GM18861 (cell line): ENCODE results near the gene DTHD1.

Source experiments
- ATAC-seq: cut with Tn5 transposase; IDR thresholded peaks from one replicate; pipeline ENCODE4 v1.9.1; 2021; ENCODE audit not compliant: unreplicated experiment

The DTHD1 gene

DNA sequence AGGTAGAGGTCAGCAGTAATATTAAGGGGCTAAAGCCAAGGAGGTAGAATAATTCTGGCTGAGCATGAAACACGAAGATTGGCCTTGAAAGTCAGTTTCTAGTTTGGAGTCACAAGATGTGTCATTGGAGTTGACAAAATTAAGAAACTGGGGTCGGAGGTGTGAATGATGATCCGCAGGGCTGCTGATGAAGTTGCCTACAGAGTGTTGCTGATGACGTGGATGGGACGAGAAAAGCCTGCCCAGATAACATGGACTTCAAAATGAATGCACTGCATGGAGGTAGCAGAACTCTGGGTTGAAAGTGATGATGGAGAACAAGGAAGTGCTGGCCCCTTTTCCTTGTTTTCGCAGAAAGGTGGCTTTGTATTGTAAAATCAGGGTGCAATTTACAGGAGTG, 60.5 kb downstream of the DTHD1 start:
- ATAC-seq = no peak

GRCh38 chr4:36343501-36344175, 62.2 kb downstream of the DTHD1 start:
- ATAC-seq = no peak

DNA sequence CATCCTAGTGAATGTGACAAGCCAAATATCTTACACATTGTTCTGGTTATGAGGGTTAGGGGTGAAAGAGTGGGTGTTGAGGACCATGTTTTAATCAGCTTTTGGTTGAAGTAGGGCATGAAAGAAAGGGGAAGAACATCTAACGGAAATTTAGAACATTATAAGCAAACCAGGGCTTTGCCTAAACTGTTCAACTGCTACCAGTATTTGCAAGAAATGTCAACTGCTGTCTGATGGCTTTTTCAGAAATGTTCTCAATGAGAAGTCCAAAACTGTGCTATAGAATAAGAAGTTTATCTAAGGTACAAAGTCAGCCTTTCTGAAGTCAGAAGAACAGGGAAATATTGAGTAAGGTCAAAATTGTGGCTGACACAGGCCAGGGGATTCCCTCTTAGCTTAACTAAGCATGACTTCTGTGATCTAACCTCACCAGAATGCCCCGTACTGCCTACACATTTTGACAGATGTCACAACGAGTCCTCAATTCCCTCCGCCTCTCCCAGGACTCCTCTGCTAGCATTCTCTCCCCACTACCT, 67.1 kb downstream of the DTHD1 start:
- ATAC-seq = peak; percentile 86

DNA sequence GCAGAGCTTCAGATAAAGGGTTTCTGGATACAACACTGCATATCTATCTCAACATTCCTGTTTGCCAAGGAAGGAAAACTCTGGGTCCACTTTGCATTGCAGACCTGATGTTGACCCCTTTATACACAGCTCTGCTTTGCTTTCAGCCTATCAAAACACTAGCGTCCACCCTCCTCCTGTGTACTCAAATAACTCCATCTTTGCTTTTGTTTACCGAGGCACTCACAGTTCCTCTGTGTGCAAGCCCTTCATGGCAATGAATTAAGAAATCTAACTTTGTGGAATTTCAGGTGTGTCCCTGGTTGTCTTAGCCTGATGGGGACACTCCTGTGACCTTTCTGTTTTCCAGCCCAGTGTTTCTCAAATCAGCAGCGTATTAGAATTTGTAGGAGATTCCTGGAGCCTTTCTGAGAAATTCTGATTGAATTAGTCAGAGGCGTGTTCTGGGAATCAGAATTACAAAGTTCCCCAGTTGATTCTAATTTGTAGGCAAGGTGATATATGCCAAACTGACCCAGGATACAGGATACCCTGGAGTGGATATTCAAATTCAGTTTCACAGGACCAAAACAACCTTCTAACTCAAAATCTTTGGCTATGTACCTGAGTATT, 68.6 kb downstream of the DTHD1 start:
- ATAC-seq = no peak

DNA sequence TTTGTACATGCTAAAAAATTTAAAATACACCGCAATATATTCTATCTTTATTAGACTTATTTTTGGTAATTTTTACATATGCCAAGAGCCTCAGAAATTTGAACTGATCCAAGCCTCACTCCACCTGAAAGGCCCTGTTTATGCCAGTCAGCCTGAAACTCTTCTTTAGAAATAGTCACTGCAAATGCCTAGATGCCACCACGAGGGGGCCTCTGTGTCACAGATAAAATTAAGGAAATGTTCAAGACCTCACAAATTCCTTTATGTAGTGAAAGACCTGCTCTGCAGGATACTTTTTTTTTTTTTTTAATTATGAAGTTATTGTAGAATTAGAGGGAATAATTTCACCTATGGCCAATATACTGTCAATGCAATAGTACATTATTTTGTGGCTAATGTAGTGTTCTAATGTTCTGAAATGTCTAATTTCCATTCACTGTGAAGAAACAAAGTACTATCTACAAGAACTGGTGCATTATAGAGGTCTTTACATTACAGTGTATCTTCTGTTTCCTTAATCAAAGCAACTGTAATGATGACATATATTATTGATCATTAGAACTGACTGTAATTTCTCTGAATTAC, 69.8 kb downstream of the DTHD1 start:
- no peak for ATAC-seq

DNA sequence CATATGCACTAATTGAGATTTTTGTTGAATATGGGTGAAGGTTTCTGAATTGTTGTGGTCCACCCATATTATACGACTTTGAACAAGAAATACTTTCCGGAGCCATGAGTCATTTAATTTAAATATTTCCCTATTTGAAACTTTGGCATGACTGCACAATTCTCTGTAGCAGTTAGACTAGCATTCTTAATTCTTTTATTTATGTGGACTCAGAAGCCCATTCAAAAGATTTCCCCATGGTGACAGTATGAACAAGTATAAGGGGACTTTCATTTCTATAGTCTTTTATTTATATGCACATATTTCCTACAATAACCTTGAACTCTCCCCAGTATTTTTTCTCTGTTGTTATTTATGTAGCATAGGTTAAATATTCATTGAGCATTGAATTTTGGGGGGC, 72.6 kb downstream of the DTHD1 start:
- ATAC-seq = no peak

- ATAC-seq = no peak
Observed at GRCh38 chr4:36358173-36358572, 76.8 kb downstream of the DTHD1 start.

DNA sequence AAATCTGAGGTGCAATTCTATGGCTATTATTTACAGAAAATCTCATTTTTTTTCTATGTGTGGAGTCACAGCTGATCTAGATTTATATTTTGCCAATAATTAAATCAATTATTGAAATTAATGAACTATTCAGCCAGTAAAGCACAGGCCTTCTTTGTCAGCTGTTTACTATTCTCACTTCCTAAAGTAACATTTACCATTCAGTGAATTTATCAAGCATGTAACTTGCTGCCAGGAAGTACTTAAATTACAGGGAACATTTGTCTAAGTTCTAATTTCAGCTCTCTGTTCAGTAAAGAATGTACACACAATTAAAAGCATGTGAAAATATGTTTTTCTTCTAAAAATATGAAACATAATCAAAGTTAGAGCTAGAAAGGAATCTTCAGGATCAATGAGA, 79.3 kb downstream of the DTHD1 start:
- ATAC-seq = no peak

- no peak for ATAC-seq
Observed at GRCh38 chr4:36363024-36363423, 81.6 kb downstream of the DTHD1 start.

DNA sequence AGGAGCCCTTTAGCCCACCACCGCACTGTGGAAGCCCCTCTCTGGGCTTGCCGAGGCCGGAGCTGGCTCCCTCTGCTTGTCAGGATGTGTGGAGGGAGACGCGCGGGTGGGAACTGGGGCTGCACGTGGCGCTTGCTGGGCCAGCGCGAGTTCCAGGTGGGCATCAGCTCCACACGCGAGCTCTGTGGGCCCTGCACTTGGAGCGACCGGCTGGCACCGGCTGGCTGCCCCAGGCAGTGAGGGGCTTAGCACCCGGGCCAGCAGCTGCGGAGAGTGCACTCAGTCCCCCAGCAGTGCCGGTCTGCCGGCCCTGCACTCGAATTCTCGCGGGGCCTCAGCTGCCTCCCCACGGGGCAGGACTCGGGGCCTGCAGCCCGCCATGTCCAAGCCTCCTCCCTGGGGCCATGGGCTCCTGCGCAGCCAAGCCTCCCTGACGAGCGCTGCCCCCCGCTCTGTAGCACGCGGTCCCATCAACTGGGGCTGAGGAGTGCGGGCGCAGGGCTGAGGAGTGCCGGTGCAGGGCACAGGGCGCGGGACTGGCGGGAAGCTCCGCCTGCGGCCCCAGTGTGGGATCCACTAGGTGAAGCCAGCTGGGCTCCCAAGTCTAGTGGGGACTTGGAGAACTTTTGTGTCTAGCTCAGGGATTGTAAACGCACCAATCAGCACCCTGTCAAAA, 93.6 kb downstream of the DTHD1 start:
- ATAC-seq = no peak

GRCh38 chr4:36385951-36386571, 104.6 kb downstream of the DTHD1 start:
- peak; percentile 80 for ATAC-seq

DNA sequence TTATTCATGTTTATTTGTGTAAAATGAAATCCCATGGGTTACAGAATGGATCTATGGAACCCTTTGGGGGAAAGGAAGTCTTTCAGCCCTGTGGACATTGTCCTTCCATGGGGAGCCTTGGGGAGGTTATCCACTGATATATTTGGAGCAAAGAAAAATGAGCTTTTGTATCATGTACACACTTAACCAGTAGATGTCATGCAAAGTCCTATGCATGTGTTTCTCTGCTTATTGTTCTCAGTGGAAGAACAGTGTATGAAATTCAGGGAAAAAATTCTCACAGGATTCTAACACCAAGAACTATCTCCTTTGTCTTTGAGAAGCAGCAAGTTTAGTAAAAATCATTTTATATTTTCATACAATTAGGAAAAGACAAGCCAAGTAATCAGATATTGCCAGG, 105.3 kb downstream of the DTHD1 start:
- ATAC-seq = no peak

DNA sequence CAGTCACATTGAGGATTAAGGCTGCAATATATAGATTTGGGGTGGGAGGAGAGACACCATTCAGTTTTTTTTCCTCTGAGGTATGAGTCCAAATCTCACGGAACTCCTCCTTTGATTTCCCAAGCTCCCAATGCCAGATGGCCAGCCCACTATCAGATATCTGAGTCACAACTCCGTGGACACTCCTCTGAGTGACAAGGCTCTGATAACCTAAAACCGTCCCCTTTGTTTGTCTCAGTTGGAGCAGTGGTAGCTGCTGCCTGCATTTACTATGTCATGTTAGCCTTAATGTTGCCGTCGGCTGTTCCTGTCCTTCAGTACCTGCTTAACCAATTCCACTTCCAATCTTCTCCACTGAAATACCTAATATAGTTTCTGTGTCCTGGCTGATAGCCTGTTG, 107.3 kb downstream of the DTHD1 start:
- ATAC-seq = no peak

DNA sequence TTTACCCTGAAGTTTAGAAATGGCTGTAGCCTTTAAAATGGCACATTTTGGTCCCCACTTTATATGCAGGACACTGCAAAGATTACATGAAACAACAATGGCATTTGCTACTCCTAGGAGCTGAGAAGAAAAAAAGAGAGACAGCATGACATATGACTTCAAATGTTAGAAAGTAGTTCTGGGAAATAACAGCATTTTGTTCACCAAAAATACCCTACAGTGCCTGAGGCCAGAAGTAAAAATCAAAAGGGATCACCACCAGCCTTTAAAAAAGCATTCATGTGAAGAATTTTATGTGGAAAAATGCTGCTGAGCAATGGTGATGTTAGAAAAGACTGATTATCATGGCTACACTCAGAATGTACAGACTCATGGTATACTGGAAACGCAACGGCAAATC, 110.0 kb downstream of the DTHD1 start:
- ATAC-seq = no peak

DNA sequence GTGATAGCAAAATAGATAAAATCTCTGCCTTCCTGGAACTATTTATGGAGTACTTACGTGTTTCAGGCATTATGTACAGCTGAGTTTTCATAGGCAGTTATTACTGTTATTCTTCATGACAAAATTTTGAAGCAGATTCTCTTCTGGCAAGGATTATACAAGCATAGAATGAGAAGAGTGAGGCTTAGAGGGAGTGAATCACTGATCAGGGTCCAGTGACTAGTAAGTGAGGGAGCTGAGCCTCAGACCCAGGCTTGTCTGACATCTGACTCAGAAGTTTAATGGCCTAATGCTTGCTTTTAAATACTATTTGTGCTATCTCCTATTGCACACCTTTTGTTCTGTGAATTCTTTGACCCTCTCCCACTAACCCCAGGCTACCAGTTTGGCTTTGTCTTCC, 110.6 kb downstream of the DTHD1 start:
- ATAC-seq = no peak

- no peak for ATAC-seq
Observed at GRCh38 chr4:36392916-36393315, 111.5 kb downstream of the DTHD1 start.
